GM13976 (cell line): ENCODE data around the gene EPHA8.

Experiments
- DNase-seq: peaks from one replicate; pipeline ENCODE4 v3.0.0; 2012; ENCODE audit warnings: low spot score
- CTCF ChIP-seq: IDR thresholded peaks from 2 replicates; pipeline ENCODE4 v1.5.1; 2012; ENCODE audit warnings: borderline replicate concordance, mild to moderate bottlenecking; ENCODE audit not compliant: insufficient read depth; ENCODE audit errors: extremely low read depth, missing control alignments, control extremely low read depth
- in situ Hi-C: fragments of 300-500 bp; cut with MboI; formaldehyde crosslinking; loops from one replicate; pipeline ENCODE4 v1.12.0; 2022; ENCODE audit warnings: low sequenced_read_pairs, mixed read lengths, inconsistent platforms; ENCODE audit not compliant: unreplicated experiment

Gene EPHA8

GRCh38 chr1:22562584-22563583 is at the start of gene EPHA8:
TSS of gene EPHA8 (plus strand) at chr1:22563489. CDS start at chr1:22563636, 147 bp downstream.
- TF ChIP-seq CTCF, result no peak
- in situ Hi-C loops, result no loop called here
- DNase-seq, result no peak

- TF ChIP-seq CTCF, result no peak
Observed at GRCh38 chr1:22516906-22517571, 46.2 kb upstream of the EPHA8 start.

GRCh38 chr1:22517956-22518355 is 45.3 kb upstream of the EPHA8 start:
- no peak for TF ChIP-seq CTCF
- in situ Hi-C loops, result no loop called here
- DNase-seq, result no peak

More at GRCh38 chr1:22516906-22517571, 46.2 kb upstream of the EPHA8 start:
- in situ Hi-C loops, result no loop called here
- DNase-seq, result no peak

- DNase-seq, result no peak
- TF ChIP-seq CTCF, result no peak
- in situ Hi-C loops, result no loop called here
Observed at GRCh38 chr1:22518379-22518778, 44.9 kb upstream of the EPHA8 start.

GRCh38 chr1:22520871-22521270 is 42.4 kb upstream of the EPHA8 start:
- in situ Hi-C loops, result no loop called here
- no peak for TF ChIP-seq CTCF
- DNase-seq, result no peak

- in situ Hi-C loops, result no loop called here
- no peak for DNase-seq
- TF ChIP-seq CTCF, result no peak
Observed at GRCh38 chr1:22521692-22522091, 41.6 kb upstream of the EPHA8 start.
